Measurements from ENCODE around the gene DGLUCY.

- TF ChIP-seq CTCF (IDR thresholded peaks at IDR 0.05 in 8 of 11, conservative IDR thresholded peaks at IDR 0.05 in 3 of 11) (no peak), POLR2AphosphoS5 (IDR thresholded peaks at IDR 0.05) (no peak), POLR2A (IDR thresholded peaks at IDR 0.05) (no peak)
Observed at GRCh38 chr14:91190853-91191252, 77.0 kb downstream of the DGLUCY start.

All from spleen (tissue), 7 donors.